Measurements from ENCODE around the gene PITRM1.
"Not testable (repeated sequence)": the region's sequence is repeated elsewhere in the genome, so short reads cannot be mapped to it uniquely, and the experiment has no call there.

The PITRM1 gene

DNA sequence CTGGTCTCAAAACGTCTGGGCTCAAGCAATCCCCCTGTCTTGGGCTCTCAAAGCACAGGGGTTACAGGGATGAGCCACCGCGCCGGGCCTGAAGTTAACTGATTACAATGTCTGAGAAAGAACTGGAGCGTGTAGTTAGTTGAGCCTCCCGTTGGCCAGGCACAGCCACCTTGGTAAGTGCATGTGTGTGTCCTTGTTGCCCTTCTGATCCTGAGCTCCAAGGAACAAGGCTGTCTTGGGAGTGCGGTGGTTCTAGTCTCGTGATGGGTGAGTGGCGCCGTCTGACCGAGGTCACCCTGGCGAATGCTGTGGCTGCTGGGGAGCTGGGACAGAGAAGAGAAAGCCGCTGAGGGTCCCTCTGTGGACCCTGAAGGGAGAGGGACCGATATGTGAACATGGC lies 50.5 kb downstream of the PITRM1 start:
- DNase-seq (ENCODE audit: low spot score): no peak

DNA sequence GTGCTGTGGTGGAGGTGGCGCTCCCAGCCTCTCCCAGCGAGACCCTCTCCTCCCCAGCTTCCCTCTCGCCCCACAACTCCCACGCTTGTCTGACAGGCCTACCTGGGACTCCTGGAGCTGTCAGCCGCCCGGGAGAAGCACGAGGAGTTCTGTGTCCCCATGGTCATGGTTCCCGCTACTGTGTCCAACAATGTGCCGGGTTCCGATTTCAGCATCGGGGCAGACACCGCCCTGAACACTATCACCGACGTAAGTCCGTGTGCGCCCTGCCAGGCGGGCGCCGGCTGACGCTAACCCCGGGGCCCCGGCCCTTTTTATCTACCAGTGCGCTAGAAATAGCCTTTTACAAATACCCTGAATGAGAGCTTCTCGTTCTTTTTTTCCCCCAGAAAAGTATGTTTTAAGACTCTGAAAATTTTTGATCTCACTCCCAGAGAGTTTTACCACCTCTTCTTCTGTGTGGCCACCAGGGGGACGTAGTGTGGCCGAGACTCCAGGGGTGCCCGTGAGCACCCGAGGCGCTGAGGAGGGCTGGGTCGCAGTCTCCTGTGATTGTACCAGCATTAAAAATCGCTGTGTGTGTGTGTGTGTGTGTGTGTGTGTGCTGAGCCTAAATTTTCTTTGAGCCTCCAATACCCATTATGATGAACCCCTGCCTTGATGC lies 52.7 kb downstream of the PITRM1 start:
- DNase-seq (ENCODE audit: low spot score): peak; percentile 69

DNA sequence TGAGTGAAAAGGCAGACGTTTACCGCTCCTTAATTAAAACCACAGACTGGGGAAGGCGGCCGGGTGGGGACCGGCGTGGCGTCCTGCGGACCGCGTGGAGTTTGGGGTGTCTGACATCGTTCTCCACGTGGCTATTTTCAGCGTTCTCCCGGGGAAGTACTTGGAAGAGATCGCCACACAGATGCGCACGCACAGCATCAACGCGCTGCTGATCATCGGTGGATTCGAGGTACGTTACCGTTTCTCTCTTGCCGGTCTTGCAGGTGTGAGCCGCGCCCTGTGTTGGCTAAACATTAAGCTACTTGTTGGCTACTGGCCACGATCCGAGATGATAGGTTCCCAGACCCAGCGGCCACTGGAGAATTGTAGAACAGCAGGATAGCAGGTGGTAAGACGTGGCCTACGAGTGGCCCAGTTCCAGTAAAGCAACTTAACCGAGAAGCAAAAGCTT lies 53.9 kb downstream of the PITRM1 start:
- DNase-seq (ENCODE audit: low spot score): no peak

DNA sequence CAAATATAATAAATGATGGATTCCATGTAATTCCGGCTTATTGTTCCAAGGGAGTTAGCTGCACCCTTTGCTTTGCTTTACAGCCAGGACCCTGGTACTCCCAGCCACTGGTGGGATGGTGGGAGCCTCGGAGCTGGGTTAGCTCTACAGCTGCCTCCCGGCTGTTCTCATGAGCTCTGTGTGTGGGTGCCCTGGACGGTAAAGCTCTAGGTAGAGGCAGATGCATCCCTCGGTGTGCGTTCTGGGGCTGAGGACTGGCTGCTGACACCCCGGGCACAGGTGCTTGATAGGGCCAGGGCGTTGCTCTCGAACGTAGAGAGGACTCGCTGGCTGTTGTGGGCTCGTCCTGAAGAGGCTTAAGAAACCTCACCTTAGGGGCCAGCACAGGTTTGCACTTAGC lies 55.1 kb downstream of the PITRM1 start:
- no peak for DNase-seq (ENCODE audit: low spot score)

DNA sequence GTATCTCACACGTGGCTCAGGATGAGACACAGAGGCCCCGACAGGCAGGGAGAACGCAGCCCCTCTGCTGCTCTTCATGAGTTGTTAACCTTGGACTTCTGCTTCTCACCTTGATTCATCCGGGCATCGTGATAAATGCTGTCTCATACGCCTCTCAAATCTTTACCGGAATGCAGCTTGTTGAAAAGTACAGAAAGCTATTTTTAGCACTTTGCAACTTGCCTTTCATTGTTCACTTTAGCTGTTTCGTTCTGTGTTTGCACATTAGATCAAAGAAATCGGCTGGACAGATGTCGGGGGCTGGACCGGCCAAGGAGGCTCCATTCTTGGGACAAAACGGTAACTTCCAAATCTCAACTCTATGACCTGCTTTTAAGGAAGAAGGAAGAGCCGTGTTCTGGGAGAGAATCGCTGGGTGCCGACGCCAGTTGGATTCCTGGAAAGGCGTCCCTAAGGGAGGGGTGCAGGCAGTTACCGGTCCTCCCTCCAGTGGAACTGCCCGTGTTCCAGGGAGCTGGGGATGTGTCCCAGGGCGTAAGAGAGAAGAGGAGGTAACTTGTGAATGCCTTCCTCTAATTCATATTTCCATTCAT lies 56.0 kb downstream of the PITRM1 start:
- no peak for DNase-seq (ENCODE audit: low spot score)

DNA sequence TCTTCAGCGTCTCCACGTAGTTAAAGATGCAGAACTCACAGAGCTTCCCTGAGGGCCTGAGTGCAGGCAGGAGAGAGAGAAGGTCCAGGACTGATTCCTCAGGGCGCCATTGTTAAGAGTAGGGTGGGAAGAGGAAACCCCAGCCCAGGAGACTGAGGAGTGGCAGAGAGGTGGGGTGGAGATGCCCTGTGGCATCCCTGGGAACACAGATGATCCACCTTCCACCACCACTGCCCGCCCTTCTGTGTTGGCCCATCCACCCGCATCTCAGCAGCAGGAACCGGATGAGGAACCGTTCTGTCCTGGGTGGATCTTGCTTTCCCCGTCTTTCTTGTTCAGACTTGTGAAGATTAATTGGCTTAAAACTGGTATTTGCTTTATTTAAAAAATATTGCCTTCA lies 56.9 kb downstream of the PITRM1 start:
- no peak for DNase-seq (ENCODE audit: low spot score)

DNA sequence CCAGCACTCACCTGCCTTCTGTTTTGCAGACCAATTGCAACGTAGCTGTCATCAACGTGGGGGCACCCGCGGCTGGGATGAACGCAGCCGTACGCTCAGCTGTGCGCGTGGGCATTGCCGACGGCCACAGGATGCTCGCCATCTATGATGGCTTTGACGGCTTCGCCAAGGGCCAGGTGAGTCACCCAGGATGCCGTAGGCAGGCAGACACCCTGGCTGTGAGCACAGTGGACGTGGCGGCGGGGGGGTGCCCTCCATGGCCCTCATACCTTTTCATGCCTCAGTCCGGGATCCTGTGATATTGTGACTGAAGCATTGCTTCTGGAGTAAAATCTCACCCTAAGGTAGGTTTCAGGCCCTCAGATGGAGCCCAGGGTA lies 59.2 kb downstream of the PITRM1 start:
- DNase-seq (ENCODE audit: low spot score): no peak

DNA sequence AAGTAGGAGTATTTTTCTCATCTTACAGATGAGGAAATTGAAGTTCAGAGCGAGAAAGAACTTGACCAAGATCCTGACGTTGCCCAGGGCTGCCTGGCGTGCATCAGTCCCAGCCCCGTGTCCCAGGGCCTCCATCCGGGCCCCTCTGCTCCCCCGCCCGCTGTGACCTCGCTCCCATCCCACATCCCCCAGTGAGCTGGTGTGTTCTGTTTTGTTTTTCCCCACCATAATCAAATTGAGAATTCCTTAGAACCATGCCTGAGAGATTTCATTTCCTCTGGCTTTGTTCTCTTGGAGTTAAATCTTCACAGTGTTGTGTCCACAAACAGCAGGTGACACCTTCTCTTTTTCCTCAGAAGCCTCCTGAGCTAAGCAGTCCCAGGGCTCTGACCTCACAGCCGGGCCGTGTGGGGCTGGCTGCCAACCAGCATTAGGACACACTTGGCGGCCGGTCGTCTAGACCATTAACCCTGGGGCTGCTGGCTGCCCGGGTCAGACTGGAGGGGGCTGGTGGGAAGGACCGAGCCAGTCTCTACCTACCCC lies 60.9 kb downstream of the PITRM1 start:
- peak; percentile 58 for DNase-seq (ENCODE audit: low spot score)

DNA sequence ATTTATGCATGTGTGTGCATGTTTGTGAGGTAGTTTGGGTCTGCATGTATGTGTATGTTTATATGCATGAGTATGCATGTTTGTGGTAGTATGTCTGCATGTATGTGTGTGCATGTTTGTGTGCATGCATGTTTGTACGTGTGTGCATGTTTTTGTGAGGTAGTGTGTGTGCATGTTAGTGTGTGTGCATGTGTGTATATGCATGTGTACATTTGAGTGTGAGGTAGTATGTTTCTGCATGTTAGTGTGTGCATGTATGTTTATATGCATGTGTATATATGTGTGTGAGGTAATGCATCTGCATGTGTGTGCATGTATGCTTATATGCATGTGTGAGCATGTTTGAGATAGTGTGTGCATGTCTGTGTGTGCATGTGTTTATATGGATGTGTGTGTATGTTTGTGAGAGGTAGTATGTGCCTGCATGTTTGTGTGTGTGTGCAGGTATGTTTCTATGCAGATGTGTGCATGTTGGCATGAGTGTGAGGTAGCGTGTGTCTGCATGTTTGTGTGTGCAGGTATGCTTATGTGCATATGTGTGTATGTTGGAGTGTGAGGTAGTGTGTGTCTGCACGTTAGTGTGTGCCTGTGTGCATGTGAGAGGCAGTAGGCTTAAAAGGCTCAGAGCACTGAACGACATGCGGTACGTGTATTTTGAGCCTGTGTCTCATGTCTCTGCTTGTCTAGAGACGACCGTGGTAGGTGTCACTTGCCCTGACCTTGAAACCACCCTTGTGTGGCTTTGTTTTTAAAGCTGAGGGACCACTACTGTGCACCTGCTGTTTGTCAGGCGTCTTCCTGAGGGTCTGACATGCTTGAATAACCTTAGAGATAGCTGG lies 61.6 kb downstream of the PITRM1 start:
- no peak for DNase-seq (ENCODE audit: low spot score)

DNA sequence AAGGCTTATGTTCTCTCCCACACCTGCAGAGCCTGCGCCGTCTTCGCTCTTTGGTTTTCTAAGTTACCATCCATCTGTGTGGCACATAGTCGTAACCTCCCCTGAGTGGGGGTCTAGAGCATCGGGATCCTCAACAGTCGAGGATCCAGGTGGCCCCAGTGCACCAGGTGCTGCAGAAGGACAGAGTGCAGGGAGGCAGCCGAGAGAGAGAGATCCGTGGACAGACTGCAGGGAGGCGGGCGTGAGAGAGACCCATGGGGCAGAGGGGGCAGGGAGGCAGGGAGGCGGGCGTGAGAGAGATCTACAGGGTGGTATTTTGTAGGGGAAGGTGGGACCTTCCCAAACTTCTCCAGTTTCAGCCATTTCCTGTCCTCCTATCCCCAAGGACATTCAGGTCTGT lies 62.9 kb downstream of the PITRM1 start:
- no peak for DNase-seq (ENCODE audit: low spot score)

DNA sequence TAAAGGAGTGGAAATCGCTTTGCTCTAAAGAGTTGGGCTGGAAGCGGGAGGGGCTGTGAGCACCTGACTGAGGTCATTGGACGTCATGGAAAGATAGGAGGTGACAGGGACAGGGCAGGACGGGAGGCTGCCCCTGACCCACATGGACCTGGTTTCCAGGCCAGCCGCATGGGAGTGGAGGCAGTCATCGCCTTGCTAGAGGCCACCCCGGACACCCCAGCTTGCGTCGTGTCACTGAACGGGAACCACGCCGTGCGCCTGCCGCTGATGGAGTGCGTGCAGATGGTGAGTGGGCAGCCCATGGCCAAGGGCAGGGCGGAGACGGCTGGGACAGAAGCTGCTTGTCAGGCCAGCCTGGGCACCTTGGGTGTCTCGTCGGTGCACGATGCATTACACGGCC lies 63.4 kb downstream of the PITRM1 start:
- DNase-seq (ENCODE audit: low spot score): no peak

DNA sequence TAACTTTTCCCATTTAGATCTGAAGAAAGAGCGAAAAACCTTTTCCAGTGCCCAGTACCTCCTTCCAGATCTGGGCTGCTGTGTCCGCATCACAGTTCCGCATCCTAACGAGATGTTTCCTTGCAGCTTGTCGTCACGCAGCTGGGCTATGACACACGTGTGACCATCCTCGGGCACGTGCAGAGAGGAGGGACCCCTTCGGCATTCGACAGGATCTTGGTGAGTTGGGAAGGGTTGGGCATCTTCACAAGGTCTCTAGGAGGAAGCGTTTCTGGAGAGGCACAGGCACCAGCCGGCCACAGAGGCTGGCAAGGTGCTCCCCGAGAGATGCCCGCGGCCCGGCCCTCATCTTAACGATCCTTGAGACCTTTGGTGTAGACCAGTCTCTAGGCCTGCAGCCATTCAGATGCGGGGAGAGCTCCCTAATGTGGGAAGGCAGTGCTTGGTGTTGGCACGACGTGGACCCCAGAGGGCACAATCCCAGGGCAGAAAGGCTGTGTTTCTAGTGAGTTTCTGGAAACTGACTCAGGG lies 63.9 kb downstream of the PITRM1 start:
- DNase-seq (ENCODE audit: low spot score): no peak

DNA sequence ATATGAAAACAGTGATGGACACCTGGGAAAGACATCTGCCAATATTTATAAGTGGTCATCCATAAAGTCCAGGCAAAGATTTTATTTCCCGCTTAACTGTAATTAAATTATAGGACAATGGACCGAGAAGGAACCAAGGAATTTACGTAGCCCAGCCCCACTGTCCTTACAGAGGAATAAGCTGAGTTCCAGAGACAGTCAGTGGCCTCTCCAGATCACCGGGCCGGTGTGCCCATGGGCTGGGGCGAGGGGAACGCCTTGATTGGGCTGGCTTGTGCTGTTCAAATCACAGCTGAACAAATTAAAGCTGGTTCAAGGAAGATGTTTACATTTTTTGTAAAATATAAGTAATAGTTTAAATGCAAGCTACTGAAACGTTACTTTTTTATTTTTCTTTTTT lies 64.5 kb downstream of the PITRM1 start:
- no peak for DNase-seq (ENCODE audit: low spot score)

DNA sequence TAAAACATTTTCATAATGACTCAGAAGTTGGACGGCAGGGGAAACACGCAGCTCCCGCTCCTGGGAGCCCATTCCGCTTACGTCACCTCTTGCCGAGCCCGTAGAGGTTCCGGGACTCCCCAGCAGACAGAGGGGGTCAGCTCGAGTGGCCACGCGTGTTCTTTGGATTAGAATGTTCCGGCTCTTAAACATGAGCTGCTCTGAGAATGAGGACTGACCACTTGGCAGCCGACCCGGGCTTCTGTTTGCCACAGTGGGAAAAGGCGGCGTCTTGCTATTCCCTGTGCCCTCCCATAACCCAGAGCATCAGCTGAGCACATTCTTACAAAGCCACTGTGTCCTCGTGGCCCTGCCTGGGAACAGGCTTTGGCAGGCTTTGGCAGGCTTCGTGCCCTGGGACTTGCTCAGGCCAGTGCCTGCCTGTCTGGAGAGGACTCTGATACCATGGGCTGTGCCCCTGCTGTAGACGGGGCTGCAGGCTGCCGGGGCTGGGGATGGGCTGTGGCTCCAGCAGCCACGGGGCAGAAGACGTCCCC lies 65.1 kb downstream of the PITRM1 start:
- peak; percentile 33 for DNase-seq (ENCODE audit: low spot score)

DNA sequence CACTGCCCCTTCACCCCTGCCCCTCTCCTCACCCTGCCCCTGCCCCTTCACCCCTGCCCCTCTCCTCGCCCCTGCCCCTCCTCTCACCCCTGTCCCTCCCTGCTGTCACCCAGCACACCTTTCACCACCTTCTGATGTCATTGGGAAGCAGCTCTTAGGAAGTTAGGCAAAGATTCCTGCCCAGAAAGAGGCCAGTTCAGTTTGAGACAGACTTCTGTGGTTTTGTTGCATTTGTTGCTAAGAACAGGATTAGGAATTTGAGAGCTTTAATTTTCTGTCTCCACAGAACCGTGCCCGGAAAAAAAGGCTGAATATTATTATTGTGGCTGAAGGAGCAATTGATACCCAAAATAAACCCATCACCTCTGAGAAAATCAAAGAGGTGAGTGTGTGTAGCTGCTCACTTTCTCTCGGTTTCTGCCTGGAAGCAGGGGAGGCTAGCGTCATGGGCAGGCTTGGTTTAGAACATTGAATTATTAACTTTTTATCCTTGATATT lies 65.6 kb downstream of the PITRM1 start:
- DNase-seq (ENCODE audit: low spot score): no peak

DNA sequence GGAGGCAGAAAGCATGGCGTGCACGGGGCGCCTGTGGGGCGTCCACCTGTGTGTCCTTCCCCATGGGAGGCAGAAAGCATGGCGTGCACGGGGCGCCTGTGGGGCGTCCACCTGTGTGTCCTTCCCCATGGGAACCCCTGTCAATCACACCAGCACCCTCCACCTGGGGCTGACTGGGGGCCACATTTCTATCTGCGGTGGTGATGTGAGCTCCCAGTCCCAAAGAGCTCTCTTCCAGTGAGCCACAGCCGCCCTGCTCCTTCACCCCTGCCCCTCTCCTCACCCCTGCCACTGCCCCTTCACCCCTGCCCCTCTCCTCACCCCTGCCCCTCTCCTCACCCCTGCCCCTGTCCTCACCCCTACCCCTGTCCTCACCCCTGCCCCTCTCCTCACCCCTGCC lies 66.3 kb downstream of the PITRM1 start:
- DNase-seq (ENCODE audit: low spot score): not testable (repeated sequence)

DNA sequence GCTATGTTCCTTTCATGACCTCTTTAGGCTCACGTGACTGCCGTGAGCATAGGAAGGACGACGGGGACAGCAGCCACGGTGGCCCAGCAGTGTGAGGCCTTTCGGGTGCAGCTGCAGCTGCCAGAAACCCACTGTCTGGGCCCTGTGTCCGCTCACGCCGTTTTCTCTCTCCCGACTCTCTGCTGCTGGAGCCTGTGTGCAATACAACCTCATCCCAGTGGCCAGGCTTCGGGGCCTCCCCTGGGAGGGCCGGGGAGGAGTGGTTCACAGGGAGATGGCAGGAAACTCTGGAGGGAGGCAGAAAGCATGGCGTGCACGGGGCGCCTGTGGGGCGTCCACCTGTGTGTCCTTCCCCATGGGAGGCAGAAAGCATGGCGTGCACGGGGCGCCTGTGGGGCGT lies 66.7 kb downstream of the PITRM1 start:
- no peak for DNase-seq (ENCODE audit: low spot score)

DNA sequence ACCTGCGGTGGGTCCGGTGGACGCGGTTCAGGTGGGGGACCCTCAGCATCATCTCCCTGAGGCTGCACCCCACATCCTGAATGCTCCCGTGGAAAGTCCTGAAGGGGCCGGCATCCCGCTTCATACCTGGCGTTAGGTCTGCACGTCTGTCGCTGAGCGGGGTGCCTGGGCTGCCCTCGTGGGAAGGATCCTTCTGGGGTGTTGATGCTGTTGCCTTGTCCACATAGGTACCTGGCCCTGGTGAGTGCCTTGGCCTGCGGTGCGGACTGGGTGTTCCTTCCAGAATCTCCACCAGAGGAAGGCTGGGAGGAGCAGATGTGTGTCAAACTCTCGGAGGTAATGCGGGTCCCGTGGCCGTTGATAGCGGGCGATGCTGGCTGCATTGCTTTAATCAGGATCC lies 67.4 kb downstream of the PITRM1 start:
- DNase-seq (ENCODE audit: low spot score): no peak

DNA sequence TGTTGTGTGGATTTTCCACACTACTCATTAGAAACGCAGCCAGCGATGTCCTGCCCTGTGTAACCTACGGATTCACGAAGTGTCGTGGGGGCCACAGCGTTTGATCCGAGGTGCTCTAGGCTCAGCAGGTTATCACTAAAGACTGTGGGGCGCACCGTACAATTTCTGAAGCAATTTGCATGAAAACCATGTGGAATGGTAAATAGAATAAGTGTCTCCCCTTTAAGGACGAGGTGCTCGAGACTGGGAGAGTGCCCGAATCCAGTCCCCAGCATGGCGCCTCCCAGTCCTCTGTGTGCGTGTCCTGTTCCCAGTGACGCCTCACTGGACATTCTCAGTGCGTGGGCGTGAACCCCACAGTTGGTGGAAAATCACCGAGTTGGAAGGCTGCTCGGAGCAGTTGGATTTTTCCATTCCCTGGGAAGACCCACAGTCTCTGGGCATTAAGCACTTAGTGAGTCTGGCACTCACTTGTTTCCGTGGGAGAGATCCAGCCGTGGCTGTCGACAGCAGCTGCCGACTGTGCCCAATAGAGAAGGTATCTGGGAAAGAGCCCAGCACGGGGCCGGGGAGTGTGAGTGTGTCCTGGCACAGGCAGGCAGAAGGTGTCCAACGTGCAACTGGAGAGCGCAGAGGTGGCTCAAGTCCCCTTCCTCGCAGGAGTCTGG lies 68.2 kb downstream of the PITRM1 start:
- DNase-seq (ENCODE audit: low spot score): no peak

DNA sequence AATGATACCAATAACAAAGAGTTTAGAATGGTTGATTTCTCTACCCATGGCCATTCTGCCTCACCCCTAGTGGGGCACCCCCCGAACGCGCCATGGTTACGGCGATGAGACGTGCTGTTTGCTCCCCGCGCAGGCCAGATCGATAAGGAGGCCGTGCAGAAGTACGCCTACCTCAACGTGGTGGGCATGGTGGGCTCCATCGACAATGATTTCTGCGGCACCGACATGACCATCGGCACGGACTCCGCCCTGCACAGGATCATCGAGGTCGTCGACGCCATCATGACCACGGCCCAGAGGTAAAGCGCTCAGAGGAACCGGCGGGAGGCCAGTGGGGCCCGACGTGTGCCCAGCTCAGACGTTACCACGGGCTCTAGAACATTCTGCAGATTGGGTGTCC lies 68.9 kb downstream of the PITRM1 start:
- DNase-seq (ENCODE audit: low spot score): no peak

DNA sequence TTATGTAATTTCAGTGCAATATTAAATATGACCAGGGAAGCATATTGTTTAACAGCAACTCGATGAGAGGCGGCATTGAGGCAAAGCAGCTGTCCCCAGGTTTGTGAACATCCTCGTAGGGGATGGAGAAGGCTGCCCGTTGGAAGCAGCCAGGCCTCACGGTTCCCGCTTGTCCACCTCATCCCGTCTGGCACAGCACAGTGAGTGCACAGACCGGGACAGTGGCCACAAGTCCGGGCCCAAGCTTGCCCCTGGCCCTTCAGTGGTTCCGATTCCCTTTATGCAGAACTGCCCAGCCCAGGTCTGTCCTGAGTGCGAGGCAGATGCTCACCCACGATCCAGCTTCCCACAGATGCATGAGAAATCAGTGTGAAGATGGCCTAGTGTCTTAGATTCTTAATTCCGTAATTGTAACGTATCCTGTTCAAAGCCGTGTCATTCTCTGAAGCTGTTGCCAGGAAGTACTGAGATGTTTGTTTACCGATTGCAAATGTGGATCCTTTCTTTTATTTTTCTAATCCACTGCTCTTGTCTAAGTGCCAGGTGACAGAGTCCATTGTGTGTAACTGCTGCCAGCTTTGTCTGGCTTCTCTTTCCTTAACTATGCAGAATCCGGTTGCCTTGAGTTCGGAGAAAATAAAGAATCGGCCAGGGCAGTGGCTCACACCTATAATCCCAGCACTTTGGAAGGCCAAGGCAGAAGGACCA lies 69.7 kb downstream of the PITRM1 start:
- DNase-seq (ENCODE audit: low spot score): no peak
